Vagina (tissue), 2 donors: ENCODE results near the gene GCNT4.

Source experiments
- POLR2A ChIP-seq, 2 donors: fragments of 450-650 bp; IDR thresholded peaks; one replicate each; pipeline ENCODE4 v1.6.1; 2017; ENCODE audit warnings: antibody characterized with exemption in 2 of 2, mild to moderate bottlenecking in 2 of 2, moderate library complexity in 2 of 2
- TF ChIP-seq, protein P1 (sequence below), 3 experiments: fragments of 450-650 bp in 2 of 3; fragments of 200-600 bp in 1 of 3; sonication (generic) in 1 of 3; IDR thresholded peaks; one replicate each; pipeline ENCODE4 v1.5.1; 2017 to 2019; ENCODE audit warnings: antibody characterized with exemption in 3 of 3, mild to moderate bottlenecking in 2 of 3, moderate library complexity in 2 of 3

DNA sequence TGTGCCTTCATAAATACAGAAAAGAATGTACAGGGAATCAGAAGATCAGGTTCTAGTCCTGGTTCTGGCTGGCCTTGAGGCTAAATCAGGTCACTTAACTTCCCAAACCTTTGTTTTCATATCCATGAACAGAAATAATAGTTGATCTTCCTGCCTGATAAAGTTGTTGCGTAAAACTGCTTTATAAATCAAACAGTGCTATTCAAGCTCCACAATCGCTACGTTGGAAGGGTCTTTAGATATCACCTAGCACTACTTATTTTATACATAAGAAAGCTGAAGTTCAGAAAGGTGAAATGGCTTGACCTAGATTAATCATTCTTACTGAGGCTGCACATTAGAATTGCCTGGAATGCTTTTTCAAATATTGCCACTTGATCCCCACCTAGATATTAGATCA is 36.3 kb upstream of the GCNT4 start:
- TF ChIP-seq POLR2A (IDR thresholded peaks at IDR 0.05) = no peak
- TF ChIP-seq, protein P1, sequence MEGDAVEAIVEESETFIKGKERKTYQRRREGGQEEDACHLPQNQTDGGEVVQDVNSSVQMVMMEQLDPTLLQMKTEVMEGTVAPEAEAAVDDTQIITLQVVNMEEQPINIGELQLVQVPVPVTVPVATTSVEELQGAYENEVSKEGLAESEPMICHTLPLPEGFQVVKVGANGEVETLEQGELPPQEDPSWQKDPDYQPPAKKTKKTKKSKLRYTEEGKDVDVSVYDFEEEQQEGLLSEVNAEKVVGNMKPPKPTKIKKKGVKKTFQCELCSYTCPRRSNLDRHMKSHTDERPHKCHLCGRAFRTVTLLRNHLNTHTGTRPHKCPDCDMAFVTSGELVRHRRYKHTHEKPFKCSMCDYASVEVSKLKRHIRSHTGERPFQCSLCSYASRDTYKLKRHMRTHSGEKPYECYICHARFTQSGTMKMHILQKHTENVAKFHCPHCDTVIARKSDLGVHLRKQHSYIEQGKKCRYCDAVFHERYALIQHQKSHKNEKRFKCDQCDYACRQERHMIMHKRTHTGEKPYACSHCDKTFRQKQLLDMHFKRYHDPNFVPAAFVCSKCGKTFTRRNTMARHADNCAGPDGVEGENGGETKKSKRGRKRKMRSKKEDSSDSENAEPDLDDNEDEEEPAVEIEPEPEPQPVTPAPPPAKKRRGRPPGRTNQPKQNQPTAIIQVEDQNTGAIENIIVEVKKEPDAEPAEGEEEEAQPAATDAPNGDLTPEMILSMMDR (IDR thresholded peaks at IDR 0.05) = no peak
